Measurements from ENCODE around the gene EFCAB8.

EFCAB8 gene

DNA sequence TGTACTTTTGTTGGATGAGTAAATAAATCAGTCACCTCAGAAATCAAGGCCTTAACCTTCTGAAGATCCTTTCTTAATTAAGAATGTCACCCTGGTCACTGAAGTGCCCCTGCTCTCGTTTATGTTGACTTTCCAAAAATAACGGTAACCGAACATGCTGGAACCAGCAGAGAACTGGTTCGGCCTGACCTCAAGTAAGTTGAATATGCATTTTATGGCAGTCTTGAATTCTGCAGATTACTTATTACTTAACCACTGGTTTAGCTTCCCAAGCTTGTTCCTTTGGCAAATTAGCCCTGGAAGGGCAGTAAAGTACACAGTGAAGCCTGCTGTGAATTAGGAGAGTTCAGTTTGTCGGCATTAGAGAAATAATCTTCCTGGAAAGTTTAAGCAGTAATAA is 26.7 kb upstream of the EFCAB8 start:
- Histone ChIP-seq H2AFZ (no peak overlapping the region), H3K9ac (no peak overlapping the region), H3K4me1 (no peaks in the 10 kb centered on the region), H3K27me3 (ENCODE audit: control insufficient read depth, insufficient read depth, low read length) (no peaks in the 10 kb centered on the region), H3K36me3 (ENCODE audit: control insufficient read depth, insufficient read depth, low read length) (no peaks in the 10 kb centered on the region), H3K4me3 (ENCODE audit: low read depth, low read length) (no peak overlapping the region), H3K79me2 (peaks cover 17% of the 10 kb centered on the region), H3K9me3 (ENCODE audit: control insufficient read depth, low read length) (no peaks in the 10 kb centered on the region), H3K27ac (no peak overlapping the region), H3K4me2 (ENCODE audit: low read length) (no peak overlapping the region)
- TF ChIP-seq, protein P1, sequence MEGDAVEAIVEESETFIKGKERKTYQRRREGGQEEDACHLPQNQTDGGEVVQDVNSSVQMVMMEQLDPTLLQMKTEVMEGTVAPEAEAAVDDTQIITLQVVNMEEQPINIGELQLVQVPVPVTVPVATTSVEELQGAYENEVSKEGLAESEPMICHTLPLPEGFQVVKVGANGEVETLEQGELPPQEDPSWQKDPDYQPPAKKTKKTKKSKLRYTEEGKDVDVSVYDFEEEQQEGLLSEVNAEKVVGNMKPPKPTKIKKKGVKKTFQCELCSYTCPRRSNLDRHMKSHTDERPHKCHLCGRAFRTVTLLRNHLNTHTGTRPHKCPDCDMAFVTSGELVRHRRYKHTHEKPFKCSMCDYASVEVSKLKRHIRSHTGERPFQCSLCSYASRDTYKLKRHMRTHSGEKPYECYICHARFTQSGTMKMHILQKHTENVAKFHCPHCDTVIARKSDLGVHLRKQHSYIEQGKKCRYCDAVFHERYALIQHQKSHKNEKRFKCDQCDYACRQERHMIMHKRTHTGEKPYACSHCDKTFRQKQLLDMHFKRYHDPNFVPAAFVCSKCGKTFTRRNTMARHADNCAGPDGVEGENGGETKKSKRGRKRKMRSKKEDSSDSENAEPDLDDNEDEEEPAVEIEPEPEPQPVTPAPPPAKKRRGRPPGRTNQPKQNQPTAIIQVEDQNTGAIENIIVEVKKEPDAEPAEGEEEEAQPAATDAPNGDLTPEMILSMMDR (IDR thresholded peaks at IDR 0.05), result no peak

DNA sequence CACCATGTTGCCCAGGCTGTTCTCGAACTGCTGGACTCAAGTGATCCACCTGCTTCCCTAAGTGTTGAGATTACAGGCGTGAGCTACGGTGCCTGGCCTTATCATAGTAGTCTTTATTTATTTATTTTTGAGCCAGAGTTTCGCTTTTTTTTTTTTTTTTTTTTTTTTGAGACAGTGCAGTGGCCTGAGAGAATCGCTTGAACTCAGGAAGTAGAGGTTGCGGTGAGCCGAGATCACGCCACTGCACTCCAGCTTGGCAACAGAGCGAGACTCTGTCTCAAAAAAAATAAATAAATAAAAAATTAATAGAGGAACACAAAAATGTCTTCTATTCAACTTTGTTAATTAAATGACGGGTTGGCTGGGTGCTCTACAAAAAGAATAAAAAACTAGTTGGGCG is 26.1 kb upstream of the EFCAB8 start:
- Histone ChIP-seq H3K36me3 (ENCODE audit: control insufficient read depth, insufficient read depth, low read length) (no peaks in the 10 kb centered on the region), H3K79me2 (peaks cover 15% of the 10 kb centered on the region), H3K4me1 (no peaks in the 10 kb centered on the region), H3K4me3 (ENCODE audit: low read depth, low read length) (no peak overlapping the region), H3K9me3 (ENCODE audit: control insufficient read depth, low read length) (no peaks in the 10 kb centered on the region), H3K27ac (no peak overlapping the region), H2AFZ (no peak overlapping the region), H3K27me3 (ENCODE audit: control insufficient read depth, insufficient read depth, low read length) (no peaks in the 10 kb centered on the region), H3K9ac (no peak overlapping the region), H3K4me2 (ENCODE audit: low read length) (no peak overlapping the region)
- TF ChIP-seq, protein P1 (IDR thresholded peaks at IDR 0.05), result no peak

DNA sequence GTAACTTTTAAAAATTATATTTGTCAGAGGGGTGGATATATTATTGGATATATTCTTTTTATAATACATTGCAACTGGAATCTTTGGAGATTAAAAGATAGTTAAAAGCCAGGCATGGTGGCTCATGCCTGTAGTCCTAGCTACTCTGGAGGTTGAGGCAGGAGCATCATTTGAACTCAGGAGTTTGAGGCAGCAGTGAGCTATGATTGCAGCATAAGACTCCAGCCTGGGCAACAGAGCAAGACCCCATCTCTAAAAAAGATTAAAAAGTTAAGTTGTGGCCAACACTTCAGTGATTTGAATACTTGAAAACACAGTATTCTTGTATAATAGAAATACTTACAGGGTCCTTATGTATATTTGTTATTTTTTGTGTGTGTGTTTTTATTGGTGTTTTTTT is 23.8 kb upstream of the EFCAB8 start:
- Histone ChIP-seq H3K36me3 (ENCODE audit: control insufficient read depth, insufficient read depth, low read length) (no peaks in the 10 kb centered on the region), H3K4me2 (ENCODE audit: low read length) (no peak overlapping the region), H3K9me3 (ENCODE audit: control insufficient read depth, low read length) (no peaks in the 10 kb centered on the region), H3K4me3 (ENCODE audit: low read depth, low read length) (no peak overlapping the region), H3K27ac (no peak overlapping the region), H3K9ac (no peak overlapping the region), H3K27me3 (ENCODE audit: control insufficient read depth, insufficient read depth, low read length) (no peaks in the 10 kb centered on the region), H2AFZ (no peak overlapping the region), H3K79me2 (peaks cover 15% of the 10 kb centered on the region), H3K4me1 (no peaks in the 10 kb centered on the region)
- TF ChIP-seq, protein P1 (IDR thresholded peaks at IDR 0.05), result no peak

DNA sequence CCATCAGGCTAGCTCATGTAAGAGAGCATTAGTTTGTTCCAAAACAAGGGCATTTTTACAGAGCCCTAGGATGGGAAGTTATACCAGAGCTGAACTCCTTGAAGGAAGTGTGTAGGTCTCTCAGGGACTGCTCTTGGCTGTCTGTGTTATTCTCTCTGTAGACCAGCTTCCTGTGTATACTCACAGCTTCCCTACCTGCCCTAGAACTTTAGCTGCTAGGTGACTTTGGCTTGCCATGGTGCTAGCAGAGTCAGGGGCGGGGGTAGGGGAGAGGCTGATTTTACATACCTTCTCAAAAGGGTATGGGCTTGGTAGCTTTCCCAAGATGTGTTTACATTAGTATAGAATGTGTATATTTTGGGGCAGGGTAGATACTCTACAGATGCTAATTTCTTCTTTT is 21.6 kb upstream of the EFCAB8 start:
- Histone ChIP-seq H3K9me3 (ENCODE audit: control insufficient read depth, low read length) (no peaks in the 10 kb centered on the region), H3K9ac (no peak overlapping the region), H3K27me3 (ENCODE audit: control insufficient read depth, insufficient read depth, low read length) (no peaks in the 10 kb centered on the region), H3K79me2 (peaks cover 13% of the 10 kb centered on the region), H3K4me2 (ENCODE audit: low read length) (no peak overlapping the region), H3K4me1 (no peaks in the 10 kb centered on the region), H3K36me3 (ENCODE audit: control insufficient read depth, insufficient read depth, low read length) (no peaks in the 10 kb centered on the region), H3K4me3 (ENCODE audit: low read depth, low read length) (no peak overlapping the region), H2AFZ (no peak overlapping the region), H3K27ac (no peak overlapping the region)
- TF ChIP-seq, protein P1 (IDR thresholded peaks at IDR 0.05), result no peak

DNA sequence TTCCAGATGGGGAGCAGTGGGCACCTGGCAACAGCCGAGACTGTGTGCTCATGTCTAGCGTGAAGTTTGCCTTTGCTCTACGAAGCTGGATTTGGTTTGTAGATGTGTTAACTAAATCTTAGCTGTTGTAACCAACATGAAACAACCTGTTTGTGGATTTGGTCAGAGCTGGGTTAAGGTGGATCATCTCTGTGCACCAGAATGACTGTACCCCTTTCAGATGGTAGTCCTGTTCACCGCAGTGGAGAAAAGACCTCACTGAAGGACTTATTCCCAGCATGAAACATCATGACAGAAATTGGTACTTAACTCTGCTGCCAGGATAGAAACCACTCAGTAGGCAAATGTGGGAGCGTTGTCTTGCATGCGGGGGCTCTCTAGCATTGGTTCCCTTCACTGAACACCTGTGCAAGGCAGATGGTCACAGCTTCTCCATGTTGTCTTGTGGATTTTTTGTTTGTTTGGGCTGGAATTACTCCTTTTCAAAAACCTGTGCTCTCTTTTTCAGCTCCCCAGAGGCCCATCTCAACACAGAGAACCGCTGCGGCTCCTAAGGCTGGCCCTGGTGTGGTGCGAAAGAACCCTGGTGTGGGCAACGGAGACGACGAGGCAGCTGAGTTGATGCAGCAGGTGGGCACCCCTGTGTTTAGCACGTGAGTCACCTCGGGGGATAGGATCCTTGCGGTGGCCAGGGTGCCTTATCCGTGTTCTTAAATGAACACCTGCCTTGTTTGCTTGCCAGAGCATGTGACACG is 19.3 kb upstream of the EFCAB8 start:
- Histone ChIP-seq H3K4me1 (no peaks in the 10 kb centered on the region), H3K79me2 (peaks cover 13% of the 10 kb centered on the region), H3K9ac (no peak overlapping the region), H3K4me2 (ENCODE audit: low read length) (no peak overlapping the region), H3K27me3 (ENCODE audit: control insufficient read depth, insufficient read depth, low read length) (no peaks in the 10 kb centered on the region), H2AFZ (no peak overlapping the region), H3K27ac (no peak overlapping the region), H3K4me3 (ENCODE audit: low read depth, low read length) (no peak overlapping the region), H3K36me3 (ENCODE audit: control insufficient read depth, insufficient read depth, low read length) (no peaks in the 10 kb centered on the region), H3K9me3 (ENCODE audit: control insufficient read depth, low read length) (no peaks in the 10 kb centered on the region)
- TF ChIP-seq, protein P1 (IDR thresholded peaks at IDR 0.05), result no peak

All from parathyroid adenoma (tissue), 2 donors.